Hepatocyte (in vitro differentiated cells): ENCODE data around the gene CTSL. TPM values are rescaled to one million over a fixed set of nuclear protein-coding genes. Genes with fewer than 3 reads are reported as not detected.

ENCODE experiments used
- DNase-seq: peaks from one replicate; pipeline ENCODE4 v3.0.0-alpha.2; 2016; ENCODE audit warnings: low spot score
- H2AFZ ChIP-seq: fragments of 200-600 bp; sonication (generic); 2 replicates; pipeline ENCODE4 v1.6.0; 2016; ENCODE audit warnings: antibody characterized with exemption, mild to moderate bottlenecking
- H3K27ac ChIP-seq: fragments of 200-600 bp; sonication (generic); 2 replicates; pipeline ENCODE4 v1.5.1; 2016; ENCODE audit warnings: mild to moderate bottlenecking
- H3K27me3 ChIP-seq: fragments of 200-600 bp; sonication (generic); 2 replicates; pipeline ENCODE4 v1.6.1; 2016
- H3K36me3 ChIP-seq: fragments of 200-600 bp; sonication (generic); replicated peaks from 2 replicates; pipeline ENCODE4 v1.5.1; 2016; ENCODE audit warnings: low read depth; ENCODE audit not compliant: insufficient read depth
- H3K4me1 ChIP-seq: fragments of 200-600 bp; sonication (generic); 2 replicates; pipeline ENCODE4 v1.5.1; 2016; ENCODE audit warnings: mild to moderate bottlenecking, moderate library complexity; ENCODE audit not compliant: insufficient read depth
- H3K4me2 ChIP-seq: fragments of 200-600 bp; sonication (generic); 2 replicates; pipeline ENCODE4 v1.6.0; 2016
- H3K4me3 ChIP-seq: fragments of 200-600 bp; sonication (generic); 2 replicates; pipeline ENCODE4 v1.5.1; 2016; ENCODE audit warnings: mild to moderate bottlenecking
- H3K79me2 ChIP-seq: fragments of 200-600 bp; sonication (generic); 2 replicates; pipeline ENCODE4 v1.6.0; 2017; ENCODE audit warnings: mild to moderate bottlenecking
- H3K9me2 ChIP-seq: fragments of 200-600 bp; sonication (generic); replicated peaks from 2 replicates; pipeline ENCODE4 v1.6.0; 2017; ENCODE audit warnings: mild to moderate bottlenecking; ENCODE audit not compliant: insufficient read depth
- H3K9me3 ChIP-seq: fragments of 200-600 bp; sonication (generic); 2 replicates; pipeline ENCODE4 v1.5.1; 2016; ENCODE audit warnings: low read depth, mild to moderate bottlenecking
- H4K20me1 ChIP-seq: fragments of 200-600 bp; sonication (generic); 2 replicates; pipeline ENCODE4 v1.6.0; 2016; ENCODE audit warnings: mild to moderate bottlenecking; ENCODE audit not compliant: insufficient read depth, poor library complexity, severe bottlenecking
- CTCF ChIP-seq: fragments of 200-600 bp; sonication (generic); IDR thresholded peaks from 2 replicates; pipeline ENCODE4 v1.5.1; 2016; ENCODE audit warnings: antibody characterized with exemption, mild to moderate bottlenecking; ENCODE audit not compliant: poor library complexity
- EZH2 ChIP-seq: fragments of 200-600 bp; sonication (generic); IDR thresholded peaks from 2 replicates; pipeline ENCODE4 v1.6.1; 2016; ENCODE audit warnings: antibody characterized with exemption, mild to moderate bottlenecking, borderline replicate concordance
- EZH2phosphoT487 ChIP-seq: fragments of 200-600 bp; sonication (generic); IDR thresholded peaks from one replicate; pipeline ENCODE4 v1.6.1; 2018; ENCODE audit warnings: antibody characterized with exemption, mild to moderate bottlenecking, low read depth, moderate library complexity; ENCODE audit not compliant: unreplicated experiment, severe bottlenecking
- WGBS: methylation state at CpG from one replicate; pipeline ENCODE4 v1.1.6; 2016; ENCODE audit warnings: low lambda C conversion rate; ENCODE audit errors: missing lambda C conversion rate; 5-methylcytosine and 5-hydroxymethylcytosine counted together
- polyA plus RNA-seq: library from polyadenylated mRNA; unstranded; fragments of >200 nt; fragmentation: Nextera tagmentation; extraction: Ambion mirVana; gene quantifications from 2 replicates; pipeline ENCODE4 v1.2.1, GENCODE V29; 2016
- total RNA-seq: library from RNA; depleted of rRNA; stranded (reverse); fragments of >200 nt; gene quantifications from 2 replicates; pipeline ENCODE4 v1.2.3, GENCODE V29; 2014

CTSL gene
- total RNA-seq = 343 and 365 TPM in 2 replicates
- 328 and 341 TPM in 2 replicates for polyA plus RNA-seq

- Histone ChIP-seq H3K79me2 (peaks cover 13% of the 10 kb centered on the region), H3K9me2 (no peaks in the 10 kb centered on the region), H2AFZ (peak within 1 kb of the TSS; percentile 93), H4K20me1 (no peaks in the 10 kb centered on the region), H3K36me3 (no peaks in the 10 kb centered on the region), H3K27me3 (no peaks in the 10 kb centered on the region), H3K4me2 (peak within 1 kb of the TSS; percentile 88), H3K4me1 (peaks cover 7% of the 10 kb centered on the region), H3K9me3 (no peaks in the 10 kb centered on the region), H3K4me3 (peak within 1 kb of the TSS; percentile 55), H3K27ac (peak within 1 kb of the TSS; percentile 95)
- peak; percentile 35 for TF ChIP-seq CTCF
- no peak for TF ChIP-seq EZH2
- no peak for TF ChIP-seq EZH2phosphoT487
- under 1% methylated on average over 66 of the region's 67 CpGs for WGBS
- peak; percentile 91 for DNase-seq
Observed at GRCh38 chr9:87725900-87726709, at the start of gene CTSL. Gene CTSL (plus strand): TSS chr9:87726119. CDS start chr9:87727604, 1,485 bp downstream.

GRCh38 chr9:87676976-87677775 is 48.7 kb upstream of the CTSL start:
- Histone ChIP-seq H3K79me2 (no peaks in the 10 kb centered on the region), H2AFZ (no peak overlapping the region), H4K20me1 (no peaks in the 10 kb centered on the region), H3K27ac (no peak overlapping the region), H3K9me2 (no peaks in the 10 kb centered on the region), H3K9me3 (no peaks in the 10 kb centered on the region), H3K36me3 (no peaks in the 10 kb centered on the region), H3K4me1 (no peaks in the 10 kb centered on the region), H3K4me2 (no peak overlapping the region), H3K4me3 (no peak overlapping the region), H3K27me3 (no peaks in the 10 kb centered on the region)
- DNase-seq = peak; percentile 5
- TF ChIP-seq EZH2 (no peak), CTCF (no peak), EZH2phosphoT487 (no peak)
- WGBS = 89% methylated on average over 14 of the region's 14 CpGs

DNA sequence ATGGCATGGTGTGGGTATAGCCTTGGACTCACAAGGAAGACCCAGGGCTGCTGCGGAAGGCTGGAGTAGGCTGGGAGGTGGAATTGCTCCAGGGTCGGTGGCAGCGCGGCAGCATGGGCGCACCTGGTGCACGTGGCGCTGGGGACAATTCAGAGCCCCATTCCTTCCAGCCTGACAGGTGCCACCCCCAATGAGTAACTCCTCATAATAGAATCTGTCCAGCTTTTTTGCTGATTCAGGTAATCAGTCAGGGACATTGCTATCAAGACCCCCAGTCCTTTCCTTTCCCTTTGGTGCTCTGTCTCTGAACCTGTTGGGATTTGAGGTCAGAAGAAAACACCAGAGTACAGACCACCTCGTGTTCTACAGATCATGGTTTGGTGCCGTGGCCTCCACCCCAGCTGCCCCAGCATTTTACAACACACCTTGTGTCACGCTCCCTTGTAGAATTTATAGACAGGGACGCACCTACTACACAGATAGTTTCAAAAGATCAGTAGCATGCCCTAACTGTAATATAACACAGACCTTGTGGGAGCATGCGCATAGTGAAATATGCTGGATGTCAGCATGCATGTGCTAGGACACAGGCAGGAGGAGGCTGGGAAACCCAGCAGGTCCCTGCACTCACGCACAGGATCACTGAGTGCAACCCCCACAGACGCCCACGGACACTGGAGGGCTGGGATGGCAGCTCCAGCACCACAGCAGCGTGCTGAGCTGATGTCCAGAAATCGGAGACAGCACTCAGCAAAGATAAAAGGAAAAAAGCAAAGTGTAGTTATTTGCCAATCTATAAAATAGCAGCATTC is 47.9 kb upstream of the CTSL start:
- 90% methylated on average over 17 of the region's 17 CpGs for WGBS
- Histone ChIP-seq H3K36me3 (no peaks in the 10 kb centered on the region), H4K20me1 (no peaks in the 10 kb centered on the region), H2AFZ (no peak overlapping the region), H3K4me2 (no peak overlapping the region), H3K4me1 (no peaks in the 10 kb centered on the region), H3K27ac (no peak overlapping the region), H3K4me3 (no peak overlapping the region), H3K9me3 (no peaks in the 10 kb centered on the region), H3K79me2 (no peaks in the 10 kb centered on the region), H3K9me2 (no peaks in the 10 kb centered on the region), H3K27me3 (no peaks in the 10 kb centered on the region)
- DNase-seq = no peak
- TF ChIP-seq CTCF = no peak
- no peak for TF ChIP-seq EZH2
- no peak for TF ChIP-seq EZH2phosphoT487
